ENCODE results near the gene CTAG1B.
"Not testable (repeated sequence)": the region's sequence is repeated elsewhere in the genome, so short reads cannot be mapped to it uniquely, and the experiment has no call there.

CTAG1B gene

DNA sequence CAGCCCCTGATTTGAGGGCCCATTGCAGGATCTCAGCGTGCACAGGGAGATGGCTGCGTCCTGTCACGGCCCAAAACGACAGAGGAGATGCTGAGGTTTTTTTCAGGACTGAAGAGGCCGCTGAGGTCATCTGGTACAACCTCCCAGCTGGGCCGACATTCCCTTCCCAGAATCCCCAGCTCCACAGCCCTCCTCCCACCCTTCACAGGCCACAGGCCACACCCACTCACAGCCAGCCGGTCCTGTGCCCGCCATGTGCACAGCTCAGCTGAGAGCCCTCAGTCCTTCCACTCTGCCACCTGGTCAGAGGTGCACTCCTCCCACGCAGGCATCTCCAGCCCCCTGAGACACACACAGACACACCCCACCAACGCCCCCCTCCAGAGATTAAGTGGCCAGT lies 22.7 kb upstream of the CTAG1B start:
- in situ Hi-C loops (cut with HindIII; ENCODE audit: low pct_ligation_motif_present, low pct_unique_long_range_greater_than_20kb, low sequenced_read_pairs); DNase-seq: not testable (repeated sequence)

DNA sequence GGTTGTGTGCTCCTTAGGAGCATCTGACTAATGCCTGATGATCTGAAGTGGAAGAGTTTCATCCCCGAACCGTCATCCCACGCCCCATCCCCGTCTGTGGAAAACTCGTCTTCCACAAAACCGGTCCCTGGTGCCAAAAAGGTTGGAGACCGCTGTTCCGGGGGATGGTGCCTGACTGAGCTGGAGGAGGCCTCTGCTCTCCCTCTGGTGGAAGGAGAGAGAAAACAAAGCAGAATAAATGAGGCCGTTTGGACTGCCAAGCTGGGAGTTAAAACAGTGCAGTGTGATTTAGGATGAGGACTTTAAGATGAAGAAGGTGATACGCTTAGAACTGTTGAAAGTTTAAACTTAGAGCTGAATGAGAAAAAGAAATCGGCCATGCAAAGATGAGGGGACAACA lies 14.6 kb upstream of the CTAG1B start:
- in situ Hi-C loops (cut with HindIII; ENCODE audit: low pct_ligation_motif_present, low pct_unique_long_range_greater_than_20kb, low sequenced_read_pairs), result not testable (repeated sequence)

DNA sequence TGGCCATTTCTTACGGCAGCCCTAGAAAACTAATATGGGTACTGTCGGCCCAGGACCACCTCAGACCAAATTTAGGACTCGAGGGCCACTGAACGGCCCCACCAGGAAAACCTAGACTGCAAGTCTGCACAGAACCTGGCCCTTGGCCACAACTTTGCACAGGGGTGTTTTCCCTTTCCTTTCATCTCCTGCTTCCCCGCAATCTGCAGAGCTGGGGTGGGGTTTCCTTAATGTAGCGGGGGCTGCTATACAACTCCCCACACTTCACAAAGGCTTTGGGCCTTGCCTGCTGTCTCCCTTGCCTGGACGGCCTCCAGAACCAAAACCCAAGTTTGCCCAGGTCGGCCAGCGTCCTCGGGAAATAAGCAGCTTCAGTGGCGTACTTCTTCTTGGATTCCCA lies 11.9 kb upstream of the CTAG1B start:
- DNase-seq; in situ Hi-C loops (cut with HindIII; ENCODE audit: low pct_ligation_motif_present, low pct_unique_long_range_greater_than_20kb, low sequenced_read_pairs): not testable (repeated sequence)

More for the DNA sequence above, 14.6 kb upstream of the CTAG1B start:
- DNase-seq, result not testable (repeated sequence)

DNA sequence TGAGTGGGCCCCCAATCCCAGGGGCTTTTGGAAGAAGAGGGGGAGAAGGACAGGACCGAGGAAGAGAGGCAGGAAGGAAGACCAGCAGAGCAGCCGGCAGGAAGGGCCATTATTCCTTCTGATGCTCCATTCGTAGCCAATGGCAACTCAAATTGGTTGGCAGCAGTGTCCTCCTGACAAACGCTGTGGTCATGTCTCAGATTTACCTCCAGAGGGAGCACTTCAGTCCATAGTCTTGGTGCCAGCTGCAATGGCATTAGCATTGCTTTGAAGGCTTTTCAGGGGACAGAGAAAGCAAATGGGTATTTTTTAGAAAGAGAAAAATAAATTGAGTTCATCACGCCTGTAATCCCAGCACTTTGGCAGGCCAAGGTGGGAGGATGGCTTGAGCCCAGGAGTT lies 9.9 kb upstream of the CTAG1B start:
- in situ Hi-C loops (cut with HindIII; ENCODE audit: low pct_ligation_motif_present, low pct_unique_long_range_greater_than_20kb, low sequenced_read_pairs); DNase-seq: not testable (repeated sequence)

DNA sequence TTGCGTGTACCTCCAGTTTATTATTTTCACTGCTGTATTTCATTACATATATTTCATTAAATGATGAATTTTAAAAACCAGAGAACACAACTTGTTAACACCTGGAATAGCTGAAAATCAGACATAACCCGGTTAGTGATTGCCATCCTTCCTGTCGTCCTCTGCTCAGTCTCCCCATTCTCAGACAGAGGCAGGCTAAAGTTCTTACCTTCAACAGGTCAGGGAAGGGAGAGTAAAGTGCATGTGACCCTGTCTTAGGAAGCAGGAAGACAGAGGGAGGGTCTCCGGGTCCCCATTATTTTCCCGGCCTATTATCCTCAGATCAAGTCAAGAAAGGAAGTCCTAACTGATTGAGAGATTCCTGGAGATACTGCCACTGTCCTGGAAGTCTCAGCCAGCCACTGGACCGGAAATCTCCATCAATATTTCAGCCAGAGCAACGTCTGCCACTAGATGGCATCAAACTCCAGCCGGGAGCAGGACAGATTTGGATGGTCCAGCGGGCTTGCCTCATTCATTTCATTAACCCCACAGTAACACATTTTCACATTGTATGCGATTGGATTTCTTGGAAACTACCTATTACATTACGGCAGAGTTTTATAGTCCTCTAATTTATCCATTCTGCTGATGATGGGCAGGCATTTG lies 1.8 kb upstream of the CTAG1B start:
- in situ Hi-C loops (cut with HindIII; ENCODE audit: low pct_ligation_motif_present, low pct_unique_long_range_greater_than_20kb, low sequenced_read_pairs); DNase-seq: not testable (repeated sequence)

DNA sequence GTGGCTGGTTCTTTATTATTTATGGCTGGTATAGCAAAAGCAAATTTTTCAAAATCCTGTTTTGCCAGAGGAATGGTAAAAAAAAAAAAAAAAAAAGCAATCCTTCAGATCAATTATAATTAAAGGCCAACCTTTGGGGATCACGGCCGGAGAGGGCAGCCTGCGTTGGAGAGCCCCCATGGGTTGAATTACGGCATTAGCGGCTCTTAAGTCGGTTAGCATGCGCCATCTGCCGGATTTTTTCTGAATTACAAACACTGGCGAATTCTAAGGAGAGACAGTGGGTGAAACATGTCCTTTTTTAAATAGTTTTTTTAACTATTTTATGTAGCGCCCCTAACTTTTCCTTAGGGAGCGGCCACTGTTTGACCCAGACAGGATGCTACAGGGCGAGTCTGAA lies 5.5 kb downstream of the CTAG1B start:
- in situ Hi-C loops (cut with HindIII; ENCODE audit: low pct_ligation_motif_present, low pct_unique_long_range_greater_than_20kb, low sequenced_read_pairs); DNase-seq: not testable (repeated sequence)

DNA sequence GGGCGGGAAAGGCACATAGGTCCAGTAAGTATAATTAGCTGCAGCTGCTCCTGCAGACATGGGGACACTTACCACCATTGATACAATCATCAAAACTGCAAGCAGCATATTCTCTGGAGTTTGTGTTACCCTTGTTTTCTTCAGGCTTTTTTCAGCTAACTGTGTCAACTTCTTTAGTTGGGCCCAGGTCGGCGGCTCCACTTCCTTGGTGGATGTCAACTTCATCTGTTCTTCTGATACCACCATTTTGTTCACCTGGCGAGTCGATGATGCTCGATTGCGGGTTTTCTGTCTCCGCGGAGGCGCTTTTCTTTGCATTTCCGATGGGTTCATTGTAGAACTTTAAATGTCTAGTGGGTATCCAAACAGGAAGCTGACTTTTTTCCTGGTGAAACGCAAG lies 7.9 kb downstream of the CTAG1B start:
- DNase-seq; in situ Hi-C loops (cut with HindIII; ENCODE audit: low pct_ligation_motif_present, low pct_unique_long_range_greater_than_20kb, low sequenced_read_pairs): not testable (repeated sequence)

DNA sequence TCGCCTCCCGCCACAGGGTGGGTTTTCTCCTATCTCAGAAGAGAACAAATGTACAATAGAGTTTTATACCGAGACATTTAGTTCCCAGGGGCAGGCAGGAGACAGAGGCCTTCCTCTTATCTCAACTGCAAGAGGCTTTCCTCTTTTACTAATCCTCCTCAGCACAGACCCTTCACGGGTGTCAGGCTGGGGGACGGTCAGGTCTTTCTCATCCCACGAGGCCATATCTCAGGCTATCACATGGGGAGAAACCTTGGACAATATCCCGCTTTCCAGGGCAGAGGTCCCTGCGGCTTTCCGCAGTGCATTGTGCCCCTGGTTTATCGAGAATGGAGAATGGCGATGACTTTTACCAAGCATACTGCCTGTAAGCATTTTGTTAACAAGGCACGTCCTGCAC lies 10.3 kb downstream of the CTAG1B start:
- in situ Hi-C loops (cut with HindIII; ENCODE audit: low pct_ligation_motif_present, low pct_unique_long_range_greater_than_20kb, low sequenced_read_pairs); DNase-seq: not testable (repeated sequence)

DNA sequence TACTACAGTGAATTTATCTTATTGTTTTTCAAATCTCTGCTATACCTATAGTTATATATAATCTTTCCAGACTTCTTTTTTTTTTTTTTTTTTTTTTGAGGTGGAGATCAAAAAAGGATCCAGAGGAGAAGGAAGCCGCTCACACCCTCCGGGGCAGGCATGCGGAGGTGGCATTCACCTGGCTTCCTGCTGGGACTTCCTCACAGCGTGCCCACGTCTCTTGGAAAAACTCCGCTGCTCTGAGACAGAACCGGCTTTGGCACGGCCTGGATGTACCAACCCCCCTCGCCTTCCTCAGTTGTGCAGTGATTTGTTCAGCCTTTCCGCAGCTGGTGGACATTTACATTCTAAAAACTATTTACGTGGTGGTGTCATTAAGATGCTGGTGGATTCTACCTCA lies 11.1 kb downstream of the CTAG1B start:
- in situ Hi-C loops (cut with HindIII; ENCODE audit: low pct_ligation_motif_present, low pct_unique_long_range_greater_than_20kb, low sequenced_read_pairs); DNase-seq: not testable (repeated sequence)

DNA sequence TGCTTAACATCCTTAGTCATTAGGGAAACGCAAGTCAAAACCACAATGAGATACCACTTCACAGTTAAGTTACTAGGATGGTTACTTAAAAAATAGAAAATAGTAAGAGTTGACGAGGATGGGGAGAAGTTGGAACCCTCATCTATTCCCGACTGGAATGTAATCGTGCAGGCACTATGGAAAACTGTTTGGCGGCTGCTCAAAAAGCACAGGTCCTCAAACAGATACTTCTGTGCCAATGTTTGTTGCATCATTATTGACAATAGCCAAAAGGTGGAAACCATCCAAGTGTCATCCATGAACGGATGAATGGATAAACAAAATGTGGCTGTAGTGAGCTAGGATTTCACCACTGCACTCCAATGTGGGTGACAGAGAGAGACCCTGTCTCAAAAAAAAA lies 11.7 kb downstream of the CTAG1B start:
- DNase-seq, result no peak
- in situ Hi-C loops (cut with HindIII; ENCODE audit: low pct_ligation_motif_present, low pct_unique_long_range_greater_than_20kb, low sequenced_read_pairs), result no loop called here

DNA sequence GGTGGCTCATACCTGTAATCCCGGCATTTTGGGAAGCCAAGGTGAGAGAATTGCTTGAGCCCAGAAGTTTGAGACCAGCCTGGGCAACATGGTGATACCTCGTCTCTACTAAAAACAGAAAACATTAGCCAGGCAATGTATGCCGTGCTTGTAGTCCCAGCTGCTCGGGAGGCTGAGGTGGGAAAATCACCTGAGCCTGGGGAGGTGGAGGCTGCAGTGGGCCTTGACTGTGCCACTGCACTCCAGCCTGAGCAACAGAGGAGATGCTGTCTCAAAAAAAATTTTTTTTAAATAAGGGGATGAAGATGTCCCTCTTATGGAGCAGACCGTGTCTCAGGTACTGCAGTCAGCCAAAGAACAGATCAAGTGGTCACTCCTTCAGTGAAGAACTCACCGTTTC lies 13.5 kb downstream of the CTAG1B start:
- no peak for DNase-seq
- in situ Hi-C loops (cut with HindIII; ENCODE audit: low pct_ligation_motif_present, low pct_unique_long_range_greater_than_20kb, low sequenced_read_pairs), result no loop called here

DNA sequence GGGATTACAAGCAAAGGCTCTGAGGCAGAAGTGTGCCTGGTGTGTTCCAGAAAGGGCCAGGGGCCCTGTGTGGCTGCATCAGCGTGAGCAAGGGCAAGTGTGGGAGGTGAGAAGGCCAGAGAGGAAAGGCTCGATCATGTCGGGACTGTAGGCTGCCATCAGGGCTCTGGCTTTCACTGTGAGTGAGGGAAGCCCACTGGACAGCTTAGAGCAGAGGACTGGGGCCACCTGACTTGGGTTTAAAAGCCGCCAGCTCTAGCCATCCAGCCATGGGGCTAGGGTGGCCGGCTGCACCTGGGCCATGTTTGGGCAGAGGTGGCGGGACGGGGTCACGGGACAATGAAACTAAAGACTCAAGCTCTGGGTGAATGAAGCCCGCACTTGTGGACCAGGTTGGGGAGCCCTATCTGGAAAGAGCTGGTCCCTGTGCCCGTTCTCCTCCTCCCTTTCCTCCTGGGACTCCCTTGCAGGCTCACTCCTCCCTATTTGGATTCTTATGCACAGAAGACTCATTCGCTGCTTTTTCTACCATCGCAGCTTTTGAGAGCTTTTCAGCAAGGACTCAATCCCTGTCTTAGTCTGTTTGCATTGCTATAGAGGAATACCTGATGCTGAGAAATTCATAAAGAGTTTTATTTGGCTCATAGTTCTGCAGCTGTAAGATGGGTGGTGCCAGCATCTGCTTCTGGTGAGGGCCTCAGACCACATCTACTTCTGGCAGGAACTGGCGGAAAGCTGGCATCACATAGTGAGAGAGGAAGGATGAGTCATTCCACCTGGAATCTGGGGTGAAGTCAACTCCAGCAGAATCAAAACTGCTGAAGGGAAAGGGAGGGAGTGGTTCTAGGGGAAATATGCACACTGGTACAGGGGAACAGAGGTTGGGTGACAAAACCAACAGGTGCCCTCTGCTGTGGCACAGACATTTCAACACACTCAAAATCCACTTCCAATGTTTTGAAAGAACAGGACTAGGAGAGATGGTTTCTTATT lies 15.3 kb downstream of the CTAG1B start:
- DNase-seq, result peak; percentile 71
- in situ Hi-C loops (cut with HindIII; ENCODE audit: low pct_ligation_motif_present, low pct_unique_long_range_greater_than_20kb, low sequenced_read_pairs), result no loop called here

DNA sequence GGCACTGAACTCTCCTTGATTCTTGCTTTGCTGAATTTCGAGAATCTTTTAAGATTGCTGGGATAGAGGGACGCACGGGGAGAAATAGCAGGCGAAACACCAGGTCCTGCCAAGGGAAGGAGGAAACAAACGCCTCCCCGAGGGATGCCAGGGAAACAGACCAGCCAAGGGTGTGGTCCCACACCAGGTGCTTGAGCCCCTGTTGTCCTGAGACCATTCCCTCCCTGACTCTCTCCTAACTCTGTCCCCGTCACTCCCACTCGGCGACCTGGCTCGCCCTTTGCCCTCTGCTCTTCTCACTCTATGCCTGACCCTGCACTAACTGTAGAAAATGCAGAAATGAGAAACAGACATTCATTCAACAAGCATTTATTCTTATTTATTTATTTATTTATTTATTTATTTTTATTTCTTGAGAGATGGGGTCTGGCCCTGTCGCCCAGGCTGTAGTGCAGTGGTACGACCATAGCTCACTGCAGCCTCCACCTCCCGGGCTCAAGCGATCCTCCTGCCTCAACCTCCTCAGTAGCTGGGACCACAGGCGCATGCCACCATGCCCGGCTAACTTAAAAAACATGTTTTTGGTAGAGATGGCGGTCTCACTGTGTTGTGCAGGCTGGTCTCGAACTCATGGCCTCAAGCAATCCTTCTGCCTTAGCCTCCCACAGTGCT lies 16.2 kb downstream of the CTAG1B start:
- in situ Hi-C loops (cut with HindIII; ENCODE audit: low pct_ligation_motif_present, low pct_unique_long_range_greater_than_20kb, low sequenced_read_pairs), result no loop called here
- DNase-seq, result no peak

DNA sequence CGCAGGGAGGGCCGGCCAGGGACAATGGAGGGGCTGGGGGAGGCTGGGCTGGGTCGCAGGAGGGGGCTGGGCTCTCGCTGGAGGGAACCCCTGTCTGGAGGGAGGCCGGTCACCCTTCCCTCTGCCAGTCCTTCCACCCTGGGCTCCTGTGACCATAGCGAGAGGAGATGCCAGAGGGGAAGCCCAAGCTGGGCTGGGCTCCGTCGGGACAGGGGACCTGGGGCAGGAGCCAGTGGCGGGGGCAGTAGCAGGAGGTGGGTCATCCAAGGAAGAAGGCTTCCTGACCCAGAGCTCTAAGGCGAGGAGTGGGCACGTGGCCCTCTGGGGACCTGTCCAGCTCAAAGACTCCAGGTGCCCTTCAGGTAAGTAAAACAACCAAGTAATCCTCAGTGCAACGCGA lies 16.9 kb downstream of the CTAG1B start:
- no peak for DNase-seq
- in situ Hi-C loops (cut with HindIII; ENCODE audit: low pct_ligation_motif_present, low pct_unique_long_range_greater_than_20kb, low sequenced_read_pairs), result no loop called here

DNA sequence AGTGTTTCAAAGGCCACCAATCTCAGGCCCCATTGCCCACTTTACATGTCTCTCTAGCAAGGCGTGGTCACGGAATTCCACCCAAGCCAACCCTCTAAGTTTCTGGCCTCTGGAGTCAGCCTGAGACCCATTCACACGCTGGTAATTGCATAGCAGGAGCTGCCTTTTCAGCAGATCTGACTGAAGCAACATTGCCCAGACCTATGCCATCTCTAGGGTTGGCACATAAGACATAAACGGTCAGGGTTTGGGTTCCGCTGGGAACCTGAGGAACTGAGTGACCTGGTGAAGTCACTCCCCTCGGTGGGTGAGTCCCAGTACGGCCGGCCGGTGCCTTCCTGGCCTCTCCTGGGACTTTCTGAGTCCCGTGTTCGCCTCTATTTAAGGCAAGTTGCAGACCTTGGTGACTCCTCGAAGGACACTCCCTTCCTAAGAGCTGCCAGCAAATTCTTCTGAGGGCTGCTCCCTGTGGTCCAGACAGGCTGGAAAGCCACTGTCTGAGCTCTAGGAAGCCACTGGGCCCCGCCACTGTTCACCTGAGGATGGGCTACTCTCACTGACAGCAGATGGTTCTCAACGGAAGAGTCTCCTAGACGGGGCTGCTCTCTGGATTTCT lies 18.2 kb downstream of the CTAG1B start:
- in situ Hi-C loops (cut with HindIII; ENCODE audit: low pct_ligation_motif_present, low pct_unique_long_range_greater_than_20kb, low sequenced_read_pairs), result no loop called here
- no peak for DNase-seq

DNA sequence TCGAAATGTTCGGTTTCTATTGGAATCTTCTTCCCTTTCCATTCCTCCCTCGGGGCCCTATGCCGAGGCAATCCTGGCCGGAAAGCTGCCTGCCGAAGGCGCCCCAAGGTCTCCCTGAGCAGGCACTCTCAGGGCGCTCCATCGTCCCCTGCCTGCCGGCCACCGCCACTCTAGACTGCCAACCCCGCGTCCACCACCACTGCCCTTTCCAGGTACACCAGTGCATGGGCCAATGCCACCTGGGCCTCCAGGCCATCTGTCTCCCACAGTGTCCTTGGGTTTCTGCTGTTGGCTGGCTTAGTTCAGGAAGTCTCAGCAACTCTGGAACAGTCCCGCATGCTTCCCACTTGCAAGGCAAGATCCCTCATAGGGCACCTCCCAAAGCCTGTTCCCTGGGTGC lies 19.6 kb downstream of the CTAG1B start:
- no peak for DNase-seq
- in situ Hi-C loops (cut with HindIII; ENCODE audit: low pct_ligation_motif_present, low pct_unique_long_range_greater_than_20kb, low sequenced_read_pairs), result no loop called here

DNA sequence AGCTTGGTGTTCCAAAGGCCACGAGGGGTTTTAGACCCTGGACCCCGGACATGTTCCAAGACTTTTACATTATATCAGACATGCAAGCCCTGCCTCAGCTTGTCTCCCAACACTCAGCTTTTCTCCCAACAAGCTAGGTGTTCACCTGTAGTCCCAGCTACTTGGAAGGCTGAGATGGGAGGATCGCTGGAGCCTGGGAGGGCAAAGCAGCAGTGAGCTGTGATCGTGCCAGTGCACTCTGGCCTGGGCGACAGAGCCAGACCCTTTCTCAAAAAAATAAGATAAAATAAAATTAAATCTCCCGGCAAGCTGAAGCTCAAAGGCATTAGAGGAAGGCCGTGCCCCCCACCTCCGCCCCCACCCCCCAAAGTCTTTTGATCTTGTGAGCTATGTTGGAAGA lies 20.4 kb downstream of the CTAG1B start:
- no peak for DNase-seq
- in situ Hi-C loops (cut with HindIII; ENCODE audit: low pct_ligation_motif_present, low pct_unique_long_range_greater_than_20kb, low sequenced_read_pairs), result no loop called here

DNA sequence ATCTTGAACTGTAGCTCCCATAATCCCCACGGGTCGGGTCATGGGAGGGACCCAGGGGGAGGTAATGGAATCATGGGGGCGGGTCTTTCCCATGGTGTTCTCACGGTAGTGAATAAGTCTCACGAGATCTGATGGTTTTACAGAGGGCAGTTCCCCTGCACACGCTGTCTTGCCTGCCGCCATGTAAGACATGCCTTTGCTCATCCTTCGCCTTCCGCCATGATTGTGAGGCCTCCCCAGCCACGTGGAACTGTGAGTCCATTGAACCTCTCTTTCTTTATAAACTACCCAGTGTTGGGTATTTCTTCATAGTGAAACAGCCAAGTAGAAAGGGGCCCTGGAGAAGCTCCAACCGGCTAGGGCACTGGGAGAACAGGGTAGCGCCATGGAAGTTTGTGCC lies 21.9 kb downstream of the CTAG1B start:
- in situ Hi-C loops (cut with HindIII; ENCODE audit: low pct_ligation_motif_present, low pct_unique_long_range_greater_than_20kb, low sequenced_read_pairs), result no loop called here
- no peak for DNase-seq
